PC-9 (cell line): ENCODE measurements around the gene CRACR2A. TPM values are rescaled to one million over a fixed set of nuclear protein-coding genes. Genes with fewer than 3 reads are reported as not detected.

ENCODE experiments used
- BruUV-seq: library from RNA; stranded (reverse); fragments of 400-500 nt; replicated peaks from 2 replicates; lab custom pipeline; 2021; lab: Mats Ljungman, UMichigan
- CTCF ChIA-PET: fragments of 300-600 bp; sonication (Branson Sonifier 250); formaldehyde crosslinking; loops from one replicate; lab custom pipeline; 2022; ENCODE audit warnings: antibody characterized with exemption; lab: Charles Lee
- POLR2A ChIA-PET: fragments of 300-600 bp; sonication (Branson Sonifier 250); formaldehyde crosslinking; loops from one replicate; lab custom pipeline; 2022; ENCODE audit warnings: antibody characterized with exemption; ENCODE audit not compliant: unreplicated experiment; lab: Charles Lee
- DNase-seq, 2 experiments: peaks; one replicate each; pipeline versions ENCODE4 v3.0.0 to v3.0.0-alpha.2; 2015 to 2022; ENCODE audit warnings: mixed read lengths in 1 of 2
- H2AFZ ChIP-seq: fragments of 200-600 bp; sonication (generic); 2 replicates; pipeline ENCODE4 v1.8.1; 2017; ENCODE audit warnings: antibody characterized with exemption
- H3F3A ChIP-seq: fragments of 200-600 bp; sonication (generic); 2 replicates; pipeline ENCODE4 v1.8.1; 2017; ENCODE audit warnings: antibody characterized with exemption, mild to moderate bottlenecking, low read depth; ENCODE audit not compliant: insufficient read depth
- H3K27ac ChIP-seq: fragments of 200-600 bp; sonication (generic); 2 replicates; pipeline ENCODE4 v1.6.1; 2016; ENCODE audit warnings: mixed run types
- H3K27me3 ChIP-seq: fragments of 200-600 bp; sonication (generic); 2 replicates; pipeline ENCODE4 v1.6.1; 2016; ENCODE audit warnings: low read depth, mixed run types; ENCODE audit not compliant: insufficient read depth
- H3K36me3 ChIP-seq: fragments of 200-600 bp; sonication (generic); 2 replicates; pipeline ENCODE4 v1.6.1; 2016; ENCODE audit warnings: low read depth, mixed run types
- H3K4me1 ChIP-seq: fragments of 200-600 bp; sonication (generic); replicated peaks from 2 replicates; pipeline ENCODE4 v1.6.1; 2016; ENCODE audit warnings: mixed run types; ENCODE audit not compliant: insufficient read depth
- H3K4me2 ChIP-seq: fragments of 200-600 bp; sonication (generic); 2 replicates; pipeline ENCODE4 v1.6.1; 2017; ENCODE audit warnings: mixed run types
- H3K4me3 ChIP-seq: fragments of 200-600 bp; sonication (generic); 2 replicates; pipeline ENCODE4 v1.6.1; 2016; ENCODE audit warnings: mixed run types
- H3K79me2 ChIP-seq: fragments of 200-600 bp; sonication (generic); 2 replicates; pipeline ENCODE4 v1.6.1; 2017; ENCODE audit warnings: low read depth, mixed run types
- H3K9me2 ChIP-seq: fragments of 200-600 bp; sonication (generic); 2 replicates; pipeline ENCODE4 v1.8.1; 2017; ENCODE audit warnings: mild to moderate bottlenecking; ENCODE audit not compliant: insufficient read depth
- H3K9me3 ChIP-seq: fragments of 200-600 bp; sonication (generic); 2 replicates; pipeline ENCODE4 v1.8.1; 2016; ENCODE audit warnings: low read depth; ENCODE audit not compliant: insufficient read depth
- H4K20me1 ChIP-seq: fragments of 200-600 bp; sonication (generic); 2 replicates; pipeline ENCODE4 v1.8.1; 2017; ENCODE audit not compliant: insufficient read depth
- CTCF ChIP-seq: fragments of 200-600 bp; sonication (generic); conservative IDR thresholded peaks from 2 replicates; pipeline ENCODE4 v1.6.1; 2017; ENCODE audit warnings: mixed run types, antibody characterized with exemption, mild to moderate bottlenecking, moderate library complexity
- EZH2 ChIP-seq: fragments of 200-600 bp; sonication (generic); IDR thresholded peaks from 2 replicates; pipeline ENCODE4 v1.8.0; 2017; ENCODE audit warnings: antibody characterized with exemption, low read depth
- intact Hi-C: fragments of 100-400 bp; cut with micrococcal nuclease; formaldehyde crosslinking; loops from one replicate; pipeline ENCODE4 v1.10.0; 2022; ENCODE audit not compliant: unreplicated experiment
- total RNA-seq: library from RNA; stranded (reverse); gene quantifications from 2 replicates; pipeline ENCODE4 v1.2.3, GENCODE V29; 2021

Gene CRACR2A
- total RNA-seq, 1 experiment from 2014 or later = not detected

- intact Hi-C loops = no loop called here
- no peak for DNase-seq
- Histone ChIP-seq H3K4me2 (no peak overlapping the region), H2AFZ (no peak overlapping the region), H3K4me3 (no peak overlapping the region), H3K27me3 (peaks cover 96% of the 10 kb centered on the region), H3F3A (no peaks in the 10 kb centered on the region), H4K20me1 (no peaks in the 10 kb centered on the region), H3K36me3 (no peaks in the 10 kb centered on the region), H3K27ac (no peak overlapping the region), H3K4me1 (no peaks in the 10 kb centered on the region), H3K9me2 (no peaks in the 10 kb centered on the region), H3K9me3 (no peaks in the 10 kb centered on the region), H3K79me2 (no peaks in the 10 kb centered on the region)
- no TSS peak for BruUV-seq
- ChIA-PET CTCF (no interaction called here), POLR2A (no interaction called here)
- no peak for TF ChIP-seq EZH2
- no peak for TF ChIP-seq CTCF
Observed at GRCh38 chr12:3727877-3728632, 24.9 kb downstream of the CRACR2A start.

- POLR2A ChIA-PET = no interaction called here
- BruUV-seq = no TSS peak
- H3K9me3 ChIP-seq = no peaks in the 10 kb centered on the region
- H4K20me1 ChIP-seq = no peaks in the 10 kb centered on the region
- TF ChIP-seq EZH2 (no peak), CTCF (no peak)
- H3K36me3 ChIP-seq = no peaks in the 10 kb centered on the region
- no peaks in the 10 kb centered on the region for H3K4me1 ChIP-seq
- CTCF ChIA-PET = no interaction called here
- no peak overlapping the region for H3K4me3 ChIP-seq
- H3K27ac ChIP-seq = no peak overlapping the region
- peaks cover 95% of the 10 kb centered on the region for H3K27me3 ChIP-seq
- intact Hi-C loops = no loop called here
- no peak overlapping the region for H3K4me2 ChIP-seq
- H3K9me2 ChIP-seq = no peaks in the 10 kb centered on the region
- H3F3A ChIP-seq = no peaks in the 10 kb centered on the region
- no peak for DNase-seq
- no peaks in the 10 kb centered on the region for H3K79me2 ChIP-seq
- no peak overlapping the region for H2AFZ ChIP-seq
Observed at GRCh38 chr12:3727354-3727753, 25.6 kb downstream of the CRACR2A start.

- Histone ChIP-seq H3K79me2 (no peaks in the 10 kb centered on the region), H3K27ac (no peak overlapping the region), H2AFZ (no peak overlapping the region), H3K9me2 (no peaks in the 10 kb centered on the region), H4K20me1 (no peaks in the 10 kb centered on the region), H3K4me2 (no peak overlapping the region), H3K36me3 (no peaks in the 10 kb centered on the region), H3K27me3 (peaks cover 95% of the 10 kb centered on the region), H3K4me3 (no peak overlapping the region), H3F3A (no peaks in the 10 kb centered on the region), H3K9me3 (no peaks in the 10 kb centered on the region), H3K4me1 (no peaks in the 10 kb centered on the region)
- intact Hi-C loops = no loop called here
- ChIA-PET CTCF (no interaction called here), POLR2A (no interaction called here)
- no peak for DNase-seq
- no TSS peak for BruUV-seq
- TF ChIP-seq EZH2 = no peak
- no peak for TF ChIP-seq CTCF
Observed at GRCh38 chr12:3726456-3726855, 26.5 kb downstream of the CRACR2A start.
